Measurements from ENCODE around the gene ZNF516. TPM values are rescaled to one million over a fixed set of nuclear protein-coding genes. Genes with fewer than 3 reads are reported as not detected.
A peak's percentile ranks its signal among the peaks of the same experiment; 100 is the strongest.

The ZNF516 gene
- total and polyA plus RNA-seq, 2 of the 4 experiments (the other 2 are of a cell fraction): 7.9 to 16.9 TPM

DNA sequence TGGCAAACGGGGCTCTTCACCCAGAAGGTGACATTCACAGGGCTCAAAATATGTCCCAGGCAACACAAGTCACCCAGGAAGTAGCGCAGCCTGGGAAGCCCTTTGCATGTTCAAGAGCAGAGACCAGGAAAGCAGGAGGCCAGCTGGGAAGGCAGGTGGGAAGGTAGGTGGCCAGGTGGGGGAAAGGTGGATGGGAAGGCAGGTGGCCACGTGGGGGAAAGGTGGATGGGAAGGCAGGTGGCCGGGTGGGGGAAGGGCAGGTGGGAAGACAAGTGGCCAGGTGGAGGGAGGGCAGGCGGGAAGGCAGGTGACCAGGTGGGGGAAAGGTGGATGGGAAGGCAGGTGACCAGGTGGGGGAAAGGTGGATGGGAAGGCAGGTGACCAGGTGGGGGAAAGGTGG lies 102.7 kb downstream of the ZNF516 start:
- no peak overlapping the region for H2BK5ac ChIP-seq (ENCODE audit: low read depth, low read length, poor library complexity, severe bottlenecking)
- no peak overlapping the region for H2BK120ac ChIP-seq (ENCODE audit: low read depth, low read length)
- H3K79me1 ChIP-seq (ENCODE audit: low read depth in 1 of 2, low read length in 2 of 2): peaks cover 33 to 69% of the 10 kb centered on the region in 2 experiments
- no peak overlapping the region for H3K23ac ChIP-seq (ENCODE audit: low read depth, low read length)
- peak overlapping the region; percentile 14 for H2AK5ac ChIP-seq (ENCODE audit: low read depth, low read length)
- in situ Hi-C loops (cut with MboI; ENCODE audit: low sequenced_read_pairs): no loop called here
- no peak overlapping the region for H3K14ac ChIP-seq (replicated peaks; ENCODE audit: low read depth, low read length)
- no peak overlapping the region for H3K18ac ChIP-seq (ENCODE audit: low read depth, low read length)
- H3K4ac ChIP-seq (ENCODE audit: low read depth, low read length): no peak overlapping the region
- intact Hi-C loops (cut with micrococcal nuclease): no loop called here
- no peak overlapping the region for H3K27ac ChIP-seq (ENCODE audit: insufficient read depth, low read length)
- H2AFZ ChIP-seq (replicated peaks; ENCODE audit: low read length, poor library complexity): peak overlapping the region; percentile 44
- H3K4me3 ChIP-seq (ENCODE audit: insufficient read depth, low read depth, low read length): no peak overlapping the region
- dilution Hi-C loops (cut with HindIII; ENCODE audit: low sequenced_read_pairs, unreplicated experiment): no loop called here
- no TSS peak for BruUV-seq (replicated peaks)
- no peak overlapping the region for H4K91ac ChIP-seq (ENCODE audit: insufficient read depth, low read depth, low read length)
- no peak overlapping the region for H4K8ac ChIP-seq (ENCODE audit: low read depth in 2 of 2, low read length in 2 of 2)
- H3K4me2 ChIP-seq (ENCODE audit: low read depth, low read length): no peak overlapping the region
- no peak overlapping the region for H3K9ac ChIP-seq (ENCODE audit: low read depth, low read length)
- TF ChIP-seq CEBPB (IDR thresholded peaks at IDR 0.05; ENCODE audit: low read depth, low read length): no peak
- TF ChIP-seq MAZ (IDR thresholded peaks at IDR 0.05; ENCODE audit: borderline replicate concordance, low read depth, low read length): no peak
- TF ChIP-seq, protein P1, sequence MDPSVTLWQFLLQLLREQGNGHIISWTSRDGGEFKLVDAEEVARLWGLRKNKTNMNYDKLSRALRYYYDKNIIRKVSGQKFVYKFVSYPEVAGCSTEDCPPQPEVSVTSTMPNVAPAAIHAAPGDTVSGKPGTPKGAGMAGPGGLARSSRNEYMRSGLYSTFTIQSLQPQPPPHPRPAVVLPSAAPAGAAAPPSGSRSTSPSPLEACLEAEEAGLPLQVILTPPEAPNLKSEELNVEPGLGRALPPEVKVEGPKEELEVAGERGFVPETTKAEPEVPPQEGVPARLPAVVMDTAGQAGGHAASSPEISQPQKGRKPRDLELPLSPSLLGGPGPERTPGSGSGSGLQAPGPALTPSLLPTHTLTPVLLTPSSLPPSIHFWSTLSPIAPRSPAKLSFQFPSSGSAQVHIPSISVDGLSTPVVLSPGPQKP (IDR thresholded peaks at IDR 0.05; ENCODE audit: borderline replicate concordance, low read depth, low read length): no peak
- TF ChIP-seq, protein P2, sequence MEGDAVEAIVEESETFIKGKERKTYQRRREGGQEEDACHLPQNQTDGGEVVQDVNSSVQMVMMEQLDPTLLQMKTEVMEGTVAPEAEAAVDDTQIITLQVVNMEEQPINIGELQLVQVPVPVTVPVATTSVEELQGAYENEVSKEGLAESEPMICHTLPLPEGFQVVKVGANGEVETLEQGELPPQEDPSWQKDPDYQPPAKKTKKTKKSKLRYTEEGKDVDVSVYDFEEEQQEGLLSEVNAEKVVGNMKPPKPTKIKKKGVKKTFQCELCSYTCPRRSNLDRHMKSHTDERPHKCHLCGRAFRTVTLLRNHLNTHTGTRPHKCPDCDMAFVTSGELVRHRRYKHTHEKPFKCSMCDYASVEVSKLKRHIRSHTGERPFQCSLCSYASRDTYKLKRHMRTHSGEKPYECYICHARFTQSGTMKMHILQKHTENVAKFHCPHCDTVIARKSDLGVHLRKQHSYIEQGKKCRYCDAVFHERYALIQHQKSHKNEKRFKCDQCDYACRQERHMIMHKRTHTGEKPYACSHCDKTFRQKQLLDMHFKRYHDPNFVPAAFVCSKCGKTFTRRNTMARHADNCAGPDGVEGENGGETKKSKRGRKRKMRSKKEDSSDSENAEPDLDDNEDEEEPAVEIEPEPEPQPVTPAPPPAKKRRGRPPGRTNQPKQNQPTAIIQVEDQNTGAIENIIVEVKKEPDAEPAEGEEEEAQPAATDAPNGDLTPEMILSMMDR (conservative IDR thresholded peaks at IDR 0.05; ENCODE audit: low read depth, low read length): no peak
- no peak for TF ChIP-seq MXI1 (IDR thresholded peaks at IDR 0.05; ENCODE audit: borderline replicate concordance, low read depth, low read length)
- no peak for TF ChIP-seq CHD1 (IDR thresholded peaks at IDR 0.05; ENCODE audit: low read depth, low read length)
- no peak for TF ChIP-seq BHLHE40 (IDR thresholded peaks at IDR 0.05; ENCODE audit: low read depth, low read length)
- TF ChIP-seq MAFK (IDR thresholded peaks at IDR 0.05; ENCODE audit: low read depth, low read length): no peak
- no peak for TF ChIP-seq RAD21 (IDR thresholded peaks at IDR 0.05; ENCODE audit: low read length)
- no peak for TF ChIP-seq RCOR1 (IDR thresholded peaks at IDR 0.05; ENCODE audit: insufficient replicate concordance, low read length)
- TF ChIP-seq SMC3 (IDR thresholded peaks at IDR 0.05; ENCODE audit: low read depth, low read length): no peak
- TF ChIP-seq RFX5 (IDR thresholded peaks at IDR 0.05; ENCODE audit: low read depth, low read length): no peak
- no peak for TF ChIP-seq NFE2L2 (IDR thresholded peaks at IDR 0.05; ENCODE audit: low read depth, low read length)
- no peak for TF ChIP-seq FOS (IDR thresholded peaks at IDR 0.05; ENCODE audit: low read depth, low read length)
- TF ChIP-seq, protein P3, sequence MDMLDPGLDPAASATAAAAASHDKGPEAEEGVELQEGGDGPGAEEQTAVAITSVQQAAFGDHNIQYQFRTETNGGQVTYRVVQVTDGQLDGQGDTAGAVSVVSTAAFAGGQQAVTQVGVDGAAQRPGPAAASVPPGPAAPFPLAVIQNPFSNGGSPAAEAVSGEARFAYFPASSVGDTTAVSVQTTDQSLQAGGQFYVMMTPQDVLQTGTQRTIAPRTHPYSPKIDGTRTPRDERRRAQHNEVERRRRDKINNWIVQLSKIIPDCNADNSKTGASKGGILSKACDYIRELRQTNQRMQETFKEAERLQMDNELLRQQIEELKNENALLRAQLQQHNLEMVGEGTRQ (IDR thresholded peaks at IDR 0.05; ENCODE audit: low read depth, low read length): no peak
- no peak for TF ChIP-seq POLR2A (IDR thresholded peaks at IDR 0.05; ENCODE audit: low read depth, low read length)
- no peak overlapping the region for H4K5ac ChIP-seq (ENCODE audit: low read depth, low read length)
- H3K27me3 ChIP-seq (ENCODE audit: control insufficient read depth, insufficient read depth, low read length): no peaks in the 10 kb centered on the region
- H3K36me3 ChIP-seq (ENCODE audit: control insufficient read depth, insufficient read depth, low read length): peaks cover 4% of the 10 kb centered on the region; the same call in 1 of the 2 replicates
- ChIA-PET POLR2A (ENCODE audit: unreplicated experiment) (no interaction called here), CTCF (no interaction called here)
- 95% methylated on average over 4 of the region's 5 CpGs; no CpG with 5 or more reads in 1 of the 2 experiments for WGBS, 2 experiments (ENCODE audit: extremely low coverage in 2 of 2, insufficient read length in 1 of 2)
- H3K9me3 ChIP-seq (ENCODE audit: control insufficient read depth, insufficient read depth, low read length): no peaks in the 10 kb centered on the region
- peaks cover 21% of the 10 kb centered on the region for H3K4me1 ChIP-seq (ENCODE audit: control insufficient read depth, insufficient read depth, low read length)
- no peak for ATAC-seq (ENCODE audit: low read depth)
- H2BK20ac ChIP-seq (ENCODE audit: low read depth, low read length): no peak overlapping the region
- H3K9me1 ChIP-seq (ENCODE audit: insufficient read depth, low read length): peaks cover 37% of the 10 kb centered on the region
- no peak overlapping the region for H3K56ac ChIP-seq (ENCODE audit: extremely low read depth, insufficient read depth, low read length)
- H2AK9ac ChIP-seq (replicated peaks; ENCODE audit: low read depth, low read length, poor library complexity): no peak overlapping the region
- peaks cover 80% of the 10 kb centered on the region for H4K20me1 ChIP-seq (ENCODE audit: insufficient read depth, low read length)
- no peak for DNase-seq
- no peak overlapping the region for H2BK15ac ChIP-seq (ENCODE audit: low read depth, low read length)
